Measurements from ENCODE around the gene BRME1.
A peak's percentile ranks its signal among the peaks of the same experiment; 100 is the strongest.

The BRME1 gene

GRCh38 chr19:13887018-13887436 is 18.9 kb downstream of the BRME1 start:
- peak; percentile 60 for DNase-seq

GRCh38 chr19:13885826-13886365 is 20.0 kb downstream of the BRME1 start:
- DNase-seq = no peak

- no peak for DNase-seq
Observed at GRCh38 chr19:13884726-13885591, 21.0 kb downstream of the BRME1 start.

GRCh38 chr19:13883516-13884064 is 22.3 kb downstream of the BRME1 start:
- DNase-seq = no peak

- no peak for DNase-seq
Observed at GRCh38 chr19:13882836-13883235, 23.1 kb downstream of the BRME1 start.

- DNase-seq = peak; percentile 60
Observed at GRCh38 chr19:13882419-13882795, 23.5 kb downstream of the BRME1 start.

- DNase-seq = peak; percentile 73
Observed at GRCh38 chr19:13881692-13882418, 24.1 kb downstream of the BRME1 start.

- DNase-seq = peak; percentile 69
Observed at GRCh38 chr19:13881251-13881691, 24.6 kb downstream of the BRME1 start.

GRCh38 chr19:13880059-13881043 is 25.6 kb downstream of the BRME1 start:
- peak; percentile 99 for DNase-seq

GRCh38 chr19:13877303-13877702 is 28.6 kb downstream of the BRME1 start:
- no peak for DNase-seq

GRCh38 chr19:13876834-13877233 is 29.1 kb downstream of the BRME1 start, which contains the start of gene NANOS3:
Gene NANOS3 (plus strand): TSS chr19:13877134. CDS start chr19:13877249, 115 bp downstream.
- no peak for DNase-seq

GRCh38 chr19:13875824-13876223 is 30.1 kb downstream of the BRME1 start:
- DNase-seq = no peak

- DNase-seq = no peak
Observed at GRCh38 chr19:13873834-13874515, 31.9 kb downstream of the BRME1 start.

GRCh38 chr19:13872695-13873389 is 33.1 kb downstream of the BRME1 start:
- DNase-seq = peak; percentile 74

- DNase-seq = no peak
Observed at GRCh38 chr19:13872339-13872694, 33.6 kb downstream of the BRME1 start.

- DNase-seq = no peak
Observed at GRCh38 chr19:13870873-13871272, 35.0 kb downstream of the BRME1 start.

GRCh38 chr19:13869281-13869680 is 36.6 kb downstream of the BRME1 start:
- DNase-seq = no peak

GRCh38 chr19:13868663-13869062 is 37.3 kb downstream of the BRME1 start:
- DNase-seq = no peak

- DNase-seq = no peak
Observed at GRCh38 chr19:13866463-13867046, 39.4 kb downstream of the BRME1 start.
